Measurements from ENCODE around the gene C4orf50.

The C4orf50 gene

GRCh38 chr4:5992828-5993321 lies 25.4 kb downstream of the C4orf50 start:
- H3K4me3 ChIP-seq (ENCODE audit: low read depth, low read length) = no peak overlapping the region
- in situ Hi-C loops (cut with HindIII; ENCODE audit: low sequenced_read_pairs) = no loop called here
- DNase-seq (ENCODE audit: low read depth) = no peak
- TF ChIP-seq CTCF (IDR thresholded peaks at IDR 0.05; ENCODE audit: low read depth, low read length, missing control alignments) = no peak

- DNase-seq (ENCODE audit: low read depth) = no peak
- in situ Hi-C loops (cut with HindIII; ENCODE audit: low sequenced_read_pairs) = no loop called here
- H3K4me3 ChIP-seq (ENCODE audit: low read depth, low read length) = no peak overlapping the region
- TF ChIP-seq CTCF (IDR thresholded peaks at IDR 0.05; ENCODE audit: low read depth, low read length, missing control alignments) = no peak
These were observed 25.9 kb downstream of the C4orf50 start for GRCh38 chr4:5992171-5992827.

- TF ChIP-seq CTCF (IDR thresholded peaks at IDR 0.05; ENCODE audit: low read depth, low read length, missing control alignments) = no peak
- in situ Hi-C loops (cut with HindIII; ENCODE audit: low sequenced_read_pairs) = no loop called here
- no peak for DNase-seq (ENCODE audit: low read depth)
- no peak overlapping the region for H3K4me3 ChIP-seq (ENCODE audit: low read depth, low read length)
These were observed 26.8 kb downstream of the C4orf50 start for GRCh38 chr4:5991405-5991804.

DNA sequence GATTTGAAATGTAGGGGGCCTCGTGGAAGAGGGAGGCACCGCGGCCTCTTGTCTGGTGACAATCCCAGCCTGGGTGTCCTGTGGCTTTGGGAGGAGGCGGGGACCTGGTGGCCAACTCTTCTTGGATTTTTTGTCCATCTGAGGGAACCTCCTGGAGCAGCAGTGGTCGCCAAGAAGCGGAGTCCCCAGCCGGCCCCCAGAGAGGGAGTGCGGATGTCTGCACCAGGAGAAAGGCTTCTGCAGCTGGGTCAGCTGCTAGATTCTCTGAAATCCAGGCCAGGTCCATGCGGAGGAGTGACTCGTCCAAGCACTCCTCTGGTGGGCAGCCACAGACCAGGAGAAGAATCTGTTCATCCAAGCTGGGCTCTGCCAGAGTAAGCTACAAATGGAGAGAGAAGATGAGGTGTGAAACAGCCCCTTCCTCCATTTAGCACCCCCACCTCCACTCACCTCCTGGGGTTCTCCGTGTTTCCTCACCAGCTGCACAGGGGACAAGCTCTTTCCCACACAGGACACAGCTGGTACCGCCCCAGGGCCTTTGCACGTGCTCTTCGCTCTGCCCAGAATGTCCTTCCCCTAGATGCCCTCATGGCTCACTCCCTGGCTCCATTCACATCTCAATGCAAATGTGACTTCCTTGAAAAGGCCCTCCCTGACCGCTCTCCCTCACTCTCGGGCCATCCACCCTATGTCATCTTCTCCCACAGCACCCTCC lies 27.6 kb downstream of the C4orf50 start:
- H3K4me3 ChIP-seq (ENCODE audit: low read depth, low read length) = no peak overlapping the region
- DNase-seq (ENCODE audit: low read depth) = no peak
- TF ChIP-seq CTCF (IDR thresholded peaks at IDR 0.05; ENCODE audit: low read depth, low read length, missing control alignments) = no peak
- in situ Hi-C loops (cut with HindIII; ENCODE audit: low sequenced_read_pairs) = no loop called here

DNA sequence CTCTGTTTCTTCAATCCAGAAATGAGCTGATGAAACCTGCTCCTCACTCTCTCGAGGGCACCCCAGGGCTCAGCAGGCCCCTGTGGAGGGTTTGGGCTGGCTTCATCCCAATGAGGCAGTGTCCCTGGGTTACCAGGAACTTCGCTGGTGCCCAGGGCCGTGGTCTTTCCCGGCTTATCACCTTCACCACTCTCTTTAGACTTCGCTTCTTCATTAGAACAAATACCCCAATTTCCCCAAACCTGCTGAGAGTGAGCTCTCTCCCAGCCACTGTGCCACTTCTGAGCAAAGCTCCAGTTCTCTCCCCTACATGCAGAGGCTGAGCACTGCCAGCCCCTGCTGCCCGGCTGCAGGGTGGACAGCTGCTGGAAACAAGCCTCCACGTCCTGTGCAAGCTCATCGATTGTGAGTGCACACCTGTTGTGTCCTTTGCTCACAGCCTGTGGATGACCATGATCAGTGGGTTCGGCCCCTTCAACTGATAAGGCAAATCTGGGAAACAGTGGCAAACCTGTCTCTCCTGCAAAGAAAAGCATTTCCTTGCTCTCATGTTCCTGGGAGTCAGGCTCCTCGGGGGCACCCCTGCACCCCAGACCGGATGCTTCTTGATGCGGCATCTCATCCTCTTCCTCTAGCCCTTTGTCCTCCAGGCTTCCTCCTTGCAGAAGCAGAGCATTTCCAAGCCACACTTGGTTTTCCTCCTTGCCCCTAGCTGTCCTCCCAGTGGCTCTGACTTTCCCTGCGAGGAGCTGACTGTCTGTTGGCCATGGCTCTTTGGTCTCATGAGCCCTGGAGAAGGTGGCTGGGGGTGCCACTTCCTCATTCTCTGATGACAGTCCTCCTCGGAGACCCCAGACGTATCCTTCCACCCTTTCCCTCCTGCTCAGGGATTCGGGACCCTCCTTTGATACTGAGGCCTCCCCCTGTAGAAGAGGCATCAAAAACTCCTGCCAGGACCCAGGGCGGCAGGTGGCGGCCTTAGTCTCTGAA lies 28.7 kb downstream of the C4orf50 start:
- no peak for TF ChIP-seq CTCF (IDR thresholded peaks at IDR 0.05; ENCODE audit: low read depth, low read length, missing control alignments)
- in situ Hi-C loops (cut with HindIII; ENCODE audit: low sequenced_read_pairs) = no loop called here
- DNase-seq (ENCODE audit: low read depth) = no peak
- no peak overlapping the region for H3K4me3 ChIP-seq (ENCODE audit: low read depth, low read length)

All from astrocyte of the cerebellum (primary cell).